Endothelial cell of umbilical vein (primary cell): ENCODE results near the gene SRGAP1.

ENCODE experiments used
- EZH2 ChIP-seq: IDR thresholded peaks from 2 replicates; pipeline ENCODE4 v1.6.1; 2012; ENCODE audit warnings: borderline replicate concordance, low read depth, mild to moderate bottlenecking, moderate library complexity, low read length, inconsistent platforms; ENCODE audit not compliant: severe bottlenecking
- FOS ChIP-seq: IDR thresholded peaks from 2 replicates; pipeline ENCODE4 v1.6.1; 2011; ENCODE audit warnings: mild to moderate bottlenecking, low read length, moderate library complexity, borderline replicate concordance; ENCODE audit not compliant: insufficient read depth
- MYC ChIP-seq: IDR thresholded peaks from one replicate; pipeline ENCODE4 v1.6.1; 2011; ENCODE audit warnings: mild to moderate bottlenecking, low read depth, low read length
- POLR2A ChIP-seq: IDR thresholded peaks from 2 replicates; pipeline ENCODE4 v1.6.1; 2012; ENCODE audit warnings: low read depth, mild to moderate bottlenecking, control low read depth, low read length
- POLR2AphosphoS5 ChIP-seq: IDR thresholded peaks from 2 replicates; pipeline ENCODE4 v1.6.1; 2012; ENCODE audit warnings: low read depth, mild to moderate bottlenecking, control low read depth, low read length, moderate library complexity; ENCODE audit not compliant: insufficient read depth
- TF ChIP-seq, protein P1 (sequence below), 2 donors: IDR thresholded peaks; 1 replicate in 1 of 2; 2 replicates in 1 of 2; pipeline ENCODE4 v1.5.1; 2011; ENCODE audit warnings: low read length in 2 of 2, mild to moderate bottlenecking in 2 of 2, moderate library complexity in 2 of 2, control low read depth in 1 of 2, inconsistent platforms in 1 of 2, low read depth in 1 of 2; ENCODE audit not compliant: insufficient read depth in 1 of 2; ENCODE audit errors: extremely low read depth in 1 of 2
- TF ChIP-seq, protein P2 (sequence below): IDR thresholded peaks from 2 replicates; pipeline ENCODE4 v1.6.1; 2011; ENCODE audit not compliant: insufficient read depth, insufficient read length

- TF ChIP-seq, protein P1, sequence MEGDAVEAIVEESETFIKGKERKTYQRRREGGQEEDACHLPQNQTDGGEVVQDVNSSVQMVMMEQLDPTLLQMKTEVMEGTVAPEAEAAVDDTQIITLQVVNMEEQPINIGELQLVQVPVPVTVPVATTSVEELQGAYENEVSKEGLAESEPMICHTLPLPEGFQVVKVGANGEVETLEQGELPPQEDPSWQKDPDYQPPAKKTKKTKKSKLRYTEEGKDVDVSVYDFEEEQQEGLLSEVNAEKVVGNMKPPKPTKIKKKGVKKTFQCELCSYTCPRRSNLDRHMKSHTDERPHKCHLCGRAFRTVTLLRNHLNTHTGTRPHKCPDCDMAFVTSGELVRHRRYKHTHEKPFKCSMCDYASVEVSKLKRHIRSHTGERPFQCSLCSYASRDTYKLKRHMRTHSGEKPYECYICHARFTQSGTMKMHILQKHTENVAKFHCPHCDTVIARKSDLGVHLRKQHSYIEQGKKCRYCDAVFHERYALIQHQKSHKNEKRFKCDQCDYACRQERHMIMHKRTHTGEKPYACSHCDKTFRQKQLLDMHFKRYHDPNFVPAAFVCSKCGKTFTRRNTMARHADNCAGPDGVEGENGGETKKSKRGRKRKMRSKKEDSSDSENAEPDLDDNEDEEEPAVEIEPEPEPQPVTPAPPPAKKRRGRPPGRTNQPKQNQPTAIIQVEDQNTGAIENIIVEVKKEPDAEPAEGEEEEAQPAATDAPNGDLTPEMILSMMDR (IDR thresholded peaks at IDR 0.05; ENCODE audit: extremely low read depth in 1 of 2, insufficient read depth in 1 of 2, low read depth in 1 of 2, low read length in 2 of 2): no peak
- TF ChIP-seq MYC (no peak), EZH2 (no peak), POLR2A (no peak), POLR2AphosphoS5 (no peak), FOS (no peak)
- TF ChIP-seq, protein P2, sequence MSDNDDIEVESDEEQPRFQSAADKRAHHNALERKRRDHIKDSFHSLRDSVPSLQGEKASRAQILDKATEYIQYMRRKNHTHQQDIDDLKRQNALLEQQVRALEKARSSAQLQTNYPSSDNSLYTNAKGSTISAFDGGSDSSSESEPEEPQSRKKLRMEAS: no peak
Observed at GRCh38 chr12:63941166-63941800, 96.8 kb downstream of the SRGAP1 start.
